Measurements from ENCODE around the gene KRI1.
"Not testable (repeated sequence)": the region's sequence is repeated elsewhere in the genome, so short reads cannot be mapped to it uniquely, and the experiment has no call there.

KRI1 gene

GRCh38 chr19:10546817-10547216 is 19.0 kb downstream of the KRI1 start:
- no peak for DNase-seq

GRCh38 chr19:10544753-10545251 is 21.0 kb downstream of the KRI1 start:
- DNase-seq: no peak

DNA sequence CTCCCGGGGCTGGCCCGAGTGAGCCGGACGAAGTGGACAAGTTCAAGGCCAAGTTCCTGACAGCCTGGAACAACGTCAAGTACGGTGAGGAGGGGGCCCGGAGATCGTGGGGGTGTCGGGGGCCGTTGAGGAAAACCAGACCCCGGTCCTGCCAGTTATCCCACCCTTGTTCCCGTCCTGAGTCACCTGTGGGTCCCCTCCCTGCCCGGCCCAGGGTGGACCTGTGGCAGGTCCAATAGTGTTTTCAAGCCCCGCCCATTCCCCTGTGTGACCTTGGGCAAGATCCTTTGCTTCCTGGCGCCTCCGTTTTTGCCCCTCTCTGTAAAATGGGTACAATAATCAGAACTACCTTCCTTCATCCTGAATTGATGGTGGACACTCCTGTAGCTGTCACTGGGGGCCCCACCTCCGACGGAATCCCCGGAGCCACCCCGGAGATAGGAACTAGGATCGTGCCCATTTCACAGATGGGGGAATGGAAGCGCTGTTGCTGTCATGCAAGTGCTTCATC is 21.5 kb downstream of the KRI1 start:
- DNase-seq: peak; percentile 8

DNA sequence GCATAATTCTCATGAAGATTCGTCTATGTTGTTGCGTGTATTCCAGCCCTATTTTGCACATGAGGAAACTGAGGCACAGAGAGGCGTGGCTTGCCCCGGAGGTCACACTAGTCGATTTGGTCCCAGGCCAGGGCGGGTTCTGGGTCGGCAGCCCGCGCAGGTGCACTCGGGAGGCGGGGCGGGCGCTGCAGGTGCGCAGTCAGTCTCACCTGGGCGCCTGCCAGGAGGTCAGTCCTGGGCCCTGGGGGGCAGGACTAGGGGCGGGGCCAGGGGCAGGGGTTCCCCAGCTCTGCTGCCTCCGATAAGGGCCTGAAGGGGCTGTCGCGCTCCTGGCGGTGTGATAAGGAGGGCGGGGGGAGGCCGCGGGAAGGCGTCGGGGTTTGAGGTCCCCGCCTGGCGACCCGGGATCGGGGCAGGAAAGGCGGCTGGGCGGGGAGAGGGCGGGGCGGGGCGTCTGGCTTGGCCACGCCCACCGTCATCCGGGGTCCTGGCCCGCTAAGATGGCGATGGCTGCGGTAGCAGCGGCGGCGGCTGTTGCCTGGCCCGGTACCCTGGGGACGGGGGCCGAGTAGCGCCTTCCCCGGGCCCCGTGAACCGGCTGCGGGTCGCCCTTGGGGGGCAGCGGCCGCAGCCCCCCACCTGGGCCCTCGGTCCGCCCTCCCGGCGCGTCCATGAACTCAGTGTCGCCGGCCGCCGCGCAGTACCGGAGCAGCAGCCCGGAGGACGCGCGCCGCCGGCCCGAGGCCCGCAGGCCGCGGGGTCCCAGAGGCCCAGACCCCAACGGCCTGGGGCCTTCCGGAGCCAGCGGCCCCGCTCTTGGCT is 22.2 kb downstream of the KRI1 start, which contains the start of gene ATG4D:
TSS of gene ATG4D (plus strand) at position 485 of the 822 bp plus-strand sequence. CDS start at position 672, 187 bp downstream.
- peak; percentile 93 for DNase-seq

- DNase-seq: no peak
Observed at GRCh38 chr19:10543059-10543419, 22.8 kb downstream of the KRI1 start.

DNA sequence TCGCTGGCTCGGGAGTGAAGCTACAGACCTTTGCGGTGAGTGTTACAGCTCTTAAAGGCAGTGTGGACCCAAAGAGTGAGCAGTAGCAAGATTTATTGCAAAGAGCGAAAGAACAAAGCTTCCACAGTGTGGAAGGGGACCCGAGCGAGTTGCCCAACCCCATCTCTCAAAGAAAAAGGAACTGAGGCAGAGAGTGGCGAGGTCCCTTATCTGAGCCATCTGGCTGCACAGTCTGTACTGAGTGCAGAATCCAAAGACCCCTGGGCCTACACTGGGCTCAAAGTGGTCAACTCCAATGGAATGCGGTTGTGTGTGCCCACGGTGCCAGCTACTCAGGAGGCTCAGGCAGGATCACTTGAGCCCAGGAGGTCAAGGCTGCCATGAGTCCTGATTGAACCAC is 26.8 kb downstream of the KRI1 start:
- not testable (repeated sequence) for DNase-seq

DNA sequence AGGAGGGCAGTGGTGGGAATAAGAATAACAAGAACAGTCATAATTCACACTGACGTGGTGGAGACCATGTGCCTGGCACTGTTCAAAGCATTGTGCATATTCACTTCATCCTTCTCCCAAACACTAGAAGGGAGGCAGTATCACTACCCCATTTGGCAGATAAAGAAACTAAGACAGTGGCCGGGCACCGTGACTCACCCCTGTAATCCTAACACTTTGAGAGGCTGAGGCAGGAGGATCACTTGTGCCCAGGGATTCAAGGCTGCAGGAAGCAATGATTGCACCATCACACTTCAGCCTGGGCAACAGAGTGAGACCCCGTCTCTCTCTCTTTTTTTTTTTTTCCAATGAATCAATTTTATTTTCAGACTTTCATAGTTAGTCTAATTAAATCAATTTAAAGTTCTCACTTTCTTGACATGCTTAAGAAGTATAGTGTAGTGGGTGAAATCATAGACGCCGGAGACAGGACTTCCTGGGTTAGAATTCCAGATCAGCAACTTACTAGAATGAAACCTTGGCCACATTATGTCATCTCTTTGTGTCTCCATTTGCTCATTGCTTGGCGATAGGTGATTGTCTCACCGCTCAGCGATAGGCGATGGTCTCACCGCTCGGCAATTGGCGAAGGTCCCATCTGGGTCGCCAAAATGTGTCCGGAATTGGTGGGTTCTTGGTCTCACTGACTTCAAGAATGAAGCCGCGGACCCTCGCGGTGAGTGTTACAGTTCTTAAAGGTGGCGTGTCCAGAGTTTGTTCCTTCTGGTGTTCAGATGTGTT is 27.4 kb downstream of the KRI1 start:
- no peak for DNase-seq

DNA sequence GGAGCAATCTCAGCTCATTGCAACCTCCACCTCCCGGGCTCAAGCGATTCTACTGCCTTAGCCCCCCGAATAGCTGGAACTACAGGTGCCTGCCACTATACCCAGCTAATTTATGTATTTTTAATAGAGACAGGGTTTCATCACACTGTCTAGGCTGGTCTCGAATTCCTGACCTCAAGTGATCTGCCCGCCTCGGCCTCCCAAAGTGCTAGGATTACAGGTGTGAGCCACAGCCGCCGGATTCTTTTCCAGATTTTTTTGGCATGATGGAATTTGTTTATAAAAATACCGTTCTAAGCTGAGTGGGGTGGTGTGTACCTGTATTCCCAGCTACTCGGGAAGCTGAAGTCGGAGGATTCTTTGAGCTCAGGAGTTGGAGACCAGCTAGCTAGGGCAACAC is 28.1 kb downstream of the KRI1 start:
- DNase-seq: no peak

GRCh38 chr19:10535613-10536012 is 30.2 kb downstream of the KRI1 start:
- no peak for DNase-seq

- no peak for DNase-seq
Observed at GRCh38 chr19:10533646-10534386, 32.0 kb downstream of the KRI1 start.

DNA sequence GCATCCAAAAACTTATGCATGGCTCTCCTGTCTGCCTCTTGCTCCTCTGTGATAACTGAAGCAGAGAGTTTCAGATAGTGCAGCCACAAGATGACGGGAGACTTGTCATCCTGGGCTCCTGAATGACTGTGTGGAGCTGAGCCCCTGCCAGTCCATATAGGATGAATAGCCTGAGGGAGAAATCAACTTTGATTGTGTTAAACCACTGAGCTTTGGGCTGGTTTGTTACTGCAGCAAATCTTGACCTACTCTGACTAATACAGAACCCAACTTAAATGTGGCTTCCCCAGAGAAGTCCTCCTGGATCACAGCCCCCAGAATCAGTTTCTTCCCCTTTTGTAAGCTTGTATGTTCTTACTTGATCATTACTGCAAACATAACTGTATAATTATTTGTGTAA is 33.4 kb downstream of the KRI1 start:
- no peak for DNase-seq

GRCh38 chr19:10526887-10527286 is 38.9 kb downstream of the KRI1 start:
- DNase-seq: not testable (repeated sequence)

GRCh38 chr19:10525636-10526035 is 40.2 kb downstream of the KRI1 start:
- DNase-seq: no peak

- no peak for DNase-seq
Observed at GRCh38 chr19:10523135-10523636, 42.6 kb downstream of the KRI1 start.

DNA sequence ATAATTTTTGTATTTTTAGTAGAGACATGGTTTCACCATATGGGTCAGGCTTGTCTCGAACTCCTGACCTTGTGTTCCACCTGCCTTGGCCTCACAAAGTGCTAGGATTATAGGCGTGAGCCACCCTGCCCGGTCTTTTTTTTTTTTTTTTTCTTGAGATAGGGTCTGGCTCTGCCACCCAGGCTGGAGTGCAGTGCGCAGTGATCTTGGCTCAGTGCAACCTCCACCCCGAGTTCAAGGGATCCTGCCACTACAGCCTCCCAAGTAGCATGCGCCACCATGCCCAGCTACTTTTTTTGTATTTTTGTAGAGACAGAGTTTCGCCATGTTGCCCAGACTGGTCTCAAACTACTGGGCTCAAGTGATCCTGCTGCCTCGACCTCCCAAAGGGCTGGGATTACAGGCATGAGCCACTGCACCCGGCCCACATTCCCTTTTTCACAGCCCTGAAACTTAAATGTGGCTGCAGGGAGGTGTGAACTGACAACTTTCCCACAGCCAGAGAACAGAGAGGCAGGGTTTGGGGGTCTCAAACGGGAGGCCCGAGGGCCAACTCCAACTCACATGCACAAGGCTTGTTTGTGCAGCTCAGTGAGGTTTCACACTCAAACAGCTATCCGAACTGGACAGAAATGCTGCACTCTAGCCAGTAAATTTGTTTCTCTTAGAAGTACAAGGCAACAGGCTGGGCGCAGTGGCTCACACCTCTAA is 44.2 kb downstream of the KRI1 start:
- DNase-seq: no peak

GRCh38 chr19:10520652-10521318 is 45.0 kb downstream of the KRI1 start:
- no peak for DNase-seq

DNA sequence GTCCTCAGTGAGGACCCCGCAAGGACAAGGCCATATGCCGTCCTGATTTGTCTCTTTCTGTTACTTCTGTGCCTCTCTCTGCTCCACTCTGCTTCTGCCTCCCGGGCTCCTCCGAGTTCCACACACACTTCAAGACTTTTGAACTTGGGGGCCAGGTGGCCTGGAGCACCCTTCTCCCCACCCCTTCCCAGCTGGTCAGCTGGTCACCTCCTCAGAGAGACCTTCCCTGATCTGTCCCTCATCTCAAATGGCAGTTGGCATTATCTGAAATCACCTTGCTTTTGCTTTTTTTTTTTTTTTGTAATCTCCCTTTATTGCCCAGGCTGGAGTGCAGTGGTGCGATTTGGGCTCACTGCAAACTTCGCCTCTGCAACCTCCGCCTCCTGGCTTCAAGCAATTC is 46.4 kb downstream of the KRI1 start:
- DNase-seq: no peak

- DNase-seq: no peak
Observed at GRCh38 chr19:10518444-10519361, 47.1 kb downstream of the KRI1 start.

- DNase-seq: peak; percentile 41
Observed at GRCh38 chr19:10517760-10518443, 47.9 kb downstream of the KRI1 start.

GRCh38 chr19:10517361-10517759 is 48.5 kb downstream of the KRI1 start, which contains the start of gene S1PR5:
Gene S1PR5, minus strand, starts transcription at chr19:10517447. Its CDS starts 2,436 bp downstream, at chr19:10515011.
- peak; percentile 38 for DNase-seq

Data from DMS79 treated with DMSO at 0.1 percent for 48 hours (cell line).